Heart left ventricle (tissue), 16 donors: ENCODE results near the gene MEF2B. TPM values are rescaled to one million over a fixed set of nuclear protein-coding genes. Genes with fewer than 3 reads are reported as not detected.
A peak's percentile ranks its signal among the peaks of the same experiment; 100 is the strongest.

ENCODE experiments used
- ATAC-seq, 4 donors: fragments of 200-7000 bp; cut with Tn5 transposase; one replicate each; pipeline ENCODE4 v1.9.1; 2020 to 2022; ENCODE audit warnings: moderate library complexity in 4 of 4, mild to moderate bottlenecking in 3 of 4, moderate number of reproducible peaks in 1 of 4
- DNase-seq, 5 donors: peaks; one replicate each; pipeline ENCODE4 v3.0.0-alpha.2; 2020
- H3K27ac ChIP-seq, 12 donors: fragments of 200-600 bp; sonication (generic) in 4 of 12; one replicate each; pipeline versions ENCODE4 v1.5.0 to v1.8.0; 2016 to 2022; ENCODE audit warnings: mild to moderate bottlenecking in 2 of 12
- H3K27me3 ChIP-seq, 9 donors: fragments of 200-600 bp; sonication (generic) in 2 of 9; one replicate each; pipeline versions ENCODE4 v1.5.1 to v1.8.0; 2016 to 2022; ENCODE audit warnings: mild to moderate bottlenecking in 3 of 9
- H3K36me3 ChIP-seq, 9 donors: fragments of 200-600 bp; sonication (generic) in 2 of 9; one replicate each; pipeline versions ENCODE4 v1.5.0 to v1.8.0; 2018 to 2022; ENCODE audit warnings: mild to moderate bottlenecking in 2 of 9
- H3K4me1 ChIP-seq, 12 donors: fragments of 200-600 bp; sonication (generic) in 4 of 12; one replicate each; pipeline versions ENCODE4 v1.5.0 to v1.8.0; 2016 to 2022; ENCODE audit warnings: mild to moderate bottlenecking in 3 of 12
- H3K4me3 ChIP-seq, 12 donors: fragments of 200-600 bp; sonication (generic) in 4 of 12; one replicate each; pipeline versions ENCODE4 v1.5.0 to v1.8.0; 2017 to 2022; ENCODE audit warnings: mild to moderate bottlenecking in 9 of 12, moderate library complexity in 4 of 12
- H3K9me3 ChIP-seq, 12 donors: fragments of 200-600 bp; sonication (generic) in 4 of 12; one replicate each; pipeline versions ENCODE4 v1.5.0 to v1.8.0; 2016 to 2022; ENCODE audit warnings: mild to moderate bottlenecking in 1 of 12
- POLR2A ChIP-seq, 2 donors: fragments of 450-650 bp; IDR thresholded peaks; one replicate each; pipeline ENCODE4 v1.6.1; 2017; ENCODE audit warnings: antibody characterized with exemption in 2 of 2, mild to moderate bottlenecking in 2 of 2, moderate library complexity in 2 of 2
- WGBS, 4 donors: extraction: QIAGEN DNeasy Blood & Tissue Kit in 2 of 4; methylation state at CpG; one replicate each; pipeline versions ENCODE4 v1.1.5 to v1.1.7; 2013 to 2018; 5-methylcytosine and 5-hydroxymethylcytosine counted together
- intact Hi-C, 10 donors: fragments of 100-400 bp; cut with DNase I; formaldehyde crosslinking; loops; one replicate each; pipeline versions ENCODE4 v1.11.1 to v1.14.2; 2022
- polyA plus RNA-seq, 2 donors: library from polyadenylated mRNA; stranded (reverse); fragments of 200-250 nt; gene quantifications; one replicate each; pipeline ENCODE4 v1.2.3, GENCODE V29; 2013
- total RNA-seq, 9 donors: library from RNA; depleted of rRNA in 2 of 9; stranded (reverse); fragments of >200 nt in 2 of 9; fragmentation: NEBNext Ultra II Directional in 3 of 9; extraction: Animal tissue kit (Norgen Biotek cat#: 25700) in 3 of 9; gene quantifications; one replicate each; pipeline versions ENCODE4 v1.1.0 to v1.2.4, GENCODE V29; 2016 to 2023
- TF ChIP-seq, protein P1 (sequence below), 12 donors: fragments of 200-600 bp; sonication (generic) in 4 of 12; IDR thresholded peaks; one replicate each; pipeline versions ENCODE4 v1.5.0 to v1.8.0; 2018 to 2022; ENCODE audit warnings: antibody characterized with exemption in 12 of 12, mild to moderate bottlenecking in 5 of 12
- donor health status: ischemic (EF 13 %, LVEDD 7.1; RV severe dilation, severe dysfunction).
- donor health status: healthy with polysubstance abuse.
- donor health status: DM: no; HTN: yes; CAD: no.
- donor health status: DM: no; HTN: no; CAD: no.
- donor health status: ischemic (EF 25% LVEDD 6.9; RV normal size, moderate dysfunction).
- donor health status: ischemic (EF 25% LVEDD 5.7; RV mildly dilated, moderate dysfunction).
- donor health status: healthy.
- donor health status: DM: yes; HTN: yes; CAD: no.
- donor health status: ischemic (EF 35%, LVEDD 5.7; RV mildly dilated, moderate dysfunction).
- donor health status: nonischemic (EF 11% LVEDD 7.7; RV severe dilation, severe dysfunction).
- donor health status: DM: yes; HTN: yes; CAD: no.
- donor health status: PGD.
- donor health status: ischemic (EF 29% LVEDD 5.4; RV normal size, mild dysfunction).
- donor health status: nonischemic (EF 23%, LVEDD 6.1; RV moderate dilation, normal function).

The MEF2B gene
- total and polyA plus RNA-seq, 11 donors: 0.23 to 0.92 (median 0.41) TPM; not detected in 1

DNA sequence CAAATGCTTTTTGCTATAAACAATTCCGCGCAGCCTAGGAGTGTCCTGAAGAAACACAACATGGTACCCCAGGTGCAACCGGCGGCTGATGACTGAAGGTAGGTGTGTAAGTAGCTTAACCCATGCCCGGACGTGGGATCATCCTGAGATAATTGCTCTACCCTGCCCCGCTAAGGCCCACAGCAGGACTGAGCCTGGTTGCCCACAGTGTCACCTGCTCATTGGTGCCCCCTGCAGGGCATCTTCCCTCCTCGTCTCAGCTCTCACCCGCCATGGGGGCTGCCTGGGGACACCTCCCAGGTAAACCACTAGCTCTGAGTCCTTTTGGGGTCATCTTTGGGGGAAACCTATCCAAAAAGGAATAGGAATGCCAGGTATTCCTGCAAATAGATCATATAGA lies 54.1 kb downstream of the MEF2B start:
- no peaks in the 10 kb centered on the region for H3K27me3 ChIP-seq
- no peak for ATAC-seq
- TF ChIP-seq POLR2A (IDR thresholded peaks at IDR 0.05): no peak
- TF ChIP-seq, protein P1, sequence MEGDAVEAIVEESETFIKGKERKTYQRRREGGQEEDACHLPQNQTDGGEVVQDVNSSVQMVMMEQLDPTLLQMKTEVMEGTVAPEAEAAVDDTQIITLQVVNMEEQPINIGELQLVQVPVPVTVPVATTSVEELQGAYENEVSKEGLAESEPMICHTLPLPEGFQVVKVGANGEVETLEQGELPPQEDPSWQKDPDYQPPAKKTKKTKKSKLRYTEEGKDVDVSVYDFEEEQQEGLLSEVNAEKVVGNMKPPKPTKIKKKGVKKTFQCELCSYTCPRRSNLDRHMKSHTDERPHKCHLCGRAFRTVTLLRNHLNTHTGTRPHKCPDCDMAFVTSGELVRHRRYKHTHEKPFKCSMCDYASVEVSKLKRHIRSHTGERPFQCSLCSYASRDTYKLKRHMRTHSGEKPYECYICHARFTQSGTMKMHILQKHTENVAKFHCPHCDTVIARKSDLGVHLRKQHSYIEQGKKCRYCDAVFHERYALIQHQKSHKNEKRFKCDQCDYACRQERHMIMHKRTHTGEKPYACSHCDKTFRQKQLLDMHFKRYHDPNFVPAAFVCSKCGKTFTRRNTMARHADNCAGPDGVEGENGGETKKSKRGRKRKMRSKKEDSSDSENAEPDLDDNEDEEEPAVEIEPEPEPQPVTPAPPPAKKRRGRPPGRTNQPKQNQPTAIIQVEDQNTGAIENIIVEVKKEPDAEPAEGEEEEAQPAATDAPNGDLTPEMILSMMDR (IDR thresholded peaks at IDR 0.05): peak in 10 of 12 donors; percentile 9 to 55 (median 40)
- H3K9me3 ChIP-seq: no peaks in the 10 kb centered on the region
- no peak overlapping the region for H3K4me3 ChIP-seq
- DNase-seq: peak in 1 of 5 donors; percentile 73
- intact Hi-C loops: no loop called here
- peaks cover 0 to 21% (median 9%) of the 10 kb centered on the region in 9 donors for H3K36me3 ChIP-seq
- WGBS, 4 donors: 73 to 80% (median 75%) methylated on average over 9 of the region's 9 CpGs
- H3K4me1 ChIP-seq: no peaks in the 10 kb centered on the region
- no peak overlapping the region for H3K27ac ChIP-seq

GRCh38 chr19:19113040-19113626 lies 56.9 kb downstream of the MEF2B start:
- H3K27ac ChIP-seq: no peak overlapping the region
- H3K9me3 ChIP-seq: no peaks in the 10 kb centered on the region
- H3K27me3 ChIP-seq: no peaks in the 10 kb centered on the region
- intact Hi-C loops: loop anchor here in 1 of 10 donors (5.0 kb wide), 1 partner anchor 61 kb away; no protein-coding TSS in a partner anchor
- no peak for TF ChIP-seq POLR2A (IDR thresholded peaks at IDR 0.05)
- TF ChIP-seq, protein P1 (IDR thresholded peaks at IDR 0.05): no peak
- DNase-seq: no peak
- peaks cover 0 to 5% (median 0%) of the 10 kb centered on the region in 9 donors for H3K36me3 ChIP-seq
- 32 to 46% (median 41%) methylated on average over 6 to 7 of the region's 7 CpGs for WGBS, 4 donors
- ATAC-seq: no peak
- peaks cover 0 to 13% (median 5%) of the 10 kb centered on the region in 12 donors for H3K4me1 ChIP-seq
- no peak overlapping the region for H3K4me3 ChIP-seq

GRCh38 chr19:19111967-19112580 lies 58.0 kb downstream of the MEF2B start:
- intact Hi-C loops: loop anchor here in 2 of 10 donors (2.0 to 5.0 kb wide), 2 partner anchors 57 to 60 kb away; no protein-coding TSS in a partner anchor
- H3K27me3 ChIP-seq: no peaks in the 10 kb centered on the region
- DNase-seq (no peak), ATAC-seq (no peak)
- H3K4me1 ChIP-seq: peaks cover 0 to 13% (median 5%) of the 10 kb centered on the region in 12 donors
- peaks cover 0 to 12% (median 0%) of the 10 kb centered on the region in 9 donors for H3K36me3 ChIP-seq
- H3K27ac ChIP-seq: no peak overlapping the region
- 73 to 83% (median 80%) methylated on average over 9 of the region's 9 CpGs for WGBS, 4 donors
- no peaks in the 10 kb centered on the region for H3K9me3 ChIP-seq
- TF ChIP-seq, protein P1 (IDR thresholded peaks at IDR 0.05): no peak
- TF ChIP-seq POLR2A (IDR thresholded peaks at IDR 0.05): no peak
- H3K4me3 ChIP-seq: no peak overlapping the region

GRCh38 chr19:19111136-19111835 lies 58.8 kb downstream of the MEF2B start:
- Histone ChIP-seq H3K9me3 (no peaks in the 10 kb centered on the region), H3K4me3 (no peak overlapping the region), H3K27me3 (no peaks in the 10 kb centered on the region), H3K4me1 (peaks cover 0 to 13% (median 5%) of the 10 kb centered on the region in 12 donors), H3K27ac (no peak overlapping the region), H3K36me3 (peaks cover 0 to 12% (median 0%) of the 10 kb centered on the region in 9 donors)
- ATAC-seq (peak in 1 of 4 donors; percentile 4), DNase-seq (no peak)
- intact Hi-C loops: loop anchor here in 2 of 10 donors (2.0 to 5.0 kb wide), 2 partner anchors 56 to 59 kb away; no protein-coding TSS in a partner anchor
- no peak for TF ChIP-seq POLR2A (IDR thresholded peaks at IDR 0.05)
- TF ChIP-seq, protein P1 (IDR thresholded peaks at IDR 0.05): no peak
- 76 to 86% (median 76%) methylated on average over 10 to 15 of the region's 15 CpGs for WGBS, 4 donors
